ENCODE measurements around the gene PID1.

GRCh38 chr2:229273723-229274338 is 2.7 kb upstream of the PID1 start:
- TF ChIP-seq CTCF (IDR thresholded peaks at IDR 0.05) (peak; percentile 40; the same call in 1 of the 2 replicates), IRF2 (CRISPR knock-in tag; IDR thresholded peaks at IDR 0.05; ENCODE audit: borderline replicate concordance, low read depth) (no peak), ATF2 (CRISPR knock-in tag; IDR thresholded peaks at IDR 0.05; ENCODE audit: borderline replicate concordance, low read depth) (no peak)
